Adrenal gland (tissue), 12 donors: ENCODE data around the gene CDC6. TPM values are rescaled to one million over a fixed set of nuclear protein-coding genes. Genes with fewer than 3 reads are reported as not detected.

Experiments
- DNase-seq, 7 donors: peaks; one replicate each; pipeline ENCODE4 v3.0.0-alpha.2; 2019 to 2020
- H3K27ac ChIP-seq, 5 donors: fragments of 200-600 bp; sonication (generic) in 4 of 5; 1 replicate in 3 of 5; 2 replicates in 2 of 5; pipeline versions ENCODE4 v1.5.1 to v1.8.0; 2016 to 2020; ENCODE audit warnings: mild to moderate bottlenecking in 1 of 5
- H3K27me3 ChIP-seq: fragments of 200-600 bp; 2 replicates; pipeline ENCODE4 v1.8.0; 2021
- H3K36me3 ChIP-seq, 2 donors: fragments of 200-600 bp; replicated peaks in 1 of 2; 1 replicate in 1 of 2; 2 replicates in 1 of 2; pipeline versions ENCODE4 v1.5.1 to v1.8.0; 2018 to 2022
- H3K4me1 ChIP-seq, 2 donors: fragments of 200-600 bp; replicated peaks in 1 of 2; 1 replicate in 1 of 2; 2 replicates in 1 of 2; pipeline versions ENCODE4 v1.5.1 to v1.8.0; 2018 to 2021
- H3K4me3 ChIP-seq, 4 donors: fragments of 200-600 bp; sonication (generic) in 3 of 4; one replicate each; pipeline ENCODE4 v1.5.1; 2016 to 2018
- H3K9me3 ChIP-seq, 3 donors: fragments of 200-600 bp; sonication (generic) in 1 of 3; replicated peaks in 1 of 3; 1 replicate in 2 of 3; 2 replicates in 1 of 3; pipeline versions ENCODE4 v1.5.1 to v1.8.0; 2016 to 2021
- POLR2A ChIP-seq, 2 donors: fragments of 450-650 bp; IDR thresholded peaks; one replicate each; pipeline ENCODE4 v1.6.1; 2017; ENCODE audit warnings: antibody characterized with exemption in 2 of 2, mild to moderate bottlenecking in 2 of 2, moderate library complexity in 1 of 2
- WGBS, 4 donors: extraction: QIAGEN DNeasy Blood & Tissue Kit in 2 of 4; methylation state at CpG; one replicate each; pipeline versions ENCODE4 v1.1.5 to v1.1.7; 2013 to 2017; 5-methylcytosine and 5-hydroxymethylcytosine counted together
- intact Hi-C, 2 donors: fragments of 100-400 bp; cut with DNase I; formaldehyde crosslinking; loops; one replicate each; pipeline versions ENCODE4 v1.14.1 to v1.15.0; 2022 to 2023
- polyA plus RNA-seq, 3 donors: library from polyadenylated mRNA; stranded (reverse); fragments of 200-250 nt in 2 of 3; fragments of 350-450 nt in 1 of 3; fragmentation: Illumina TruSeq in 1 of 3; extraction: RNeasy Lipid Tissue Mini Kit (QIAGEN cat#74804) in 1 of 3; gene quantifications; one replicate each; pipeline ENCODE4 v1.2.3, GENCODE V29; 2013 to 2014
- total RNA-seq, 9 donors: library from RNA; depleted of rRNA in 4 of 9; stranded (reverse); fragments of >200 nt in 4 of 9; fragments of 120-200 nt in 1 of 9; fragmentation: NEBNext Ultra II Directional in 1 of 9; extraction: Animal tissue kit (Norgen Biotek cat#: 25700) in 1 of 9; gene quantifications; one replicate each; pipeline versions ENCODE4 v1.1.0 to v1.2.4, GENCODE V29; 2013 to 2023
- TF ChIP-seq, protein P1 (sequence below), 6 experiments: fragments of 450-650 bp in 4 of 6; fragments of 200-600 bp in 2 of 6; sonication (generic) in 1 of 6; IDR thresholded peaks; 1 replicate in 5 of 6; 2 replicates in 1 of 6; pipeline versions ENCODE4 v1.5.1 to v1.8.0; 2016 to 2021; ENCODE audit warnings: antibody characterized with exemption in 6 of 6, mild to moderate bottlenecking in 2 of 6, moderate library complexity in 1 of 6
- donor health status: healthy with polysubstance abuse.
- donor health status: Bipolar disorder and iron deficiency.
- donor health status: DM: yes; HTN: yes; CAD: no.
- donor health status: DM: no; HTN: no; CAD: no.
- donor health status: DM: no; HTN: no; CAD: no.
- donor health status: DM: yes; HTN: yes; CAD: no.

CDC6 gene
- total and polyA plus RNA-seq, 12 donors: 0.69 to 31.3 (median 2.5) TPM

GRCh38 chr17:40306395-40306794 lies 18.7 kb downstream of the CDC6 start:
- peak in 1 of 7 donors; percentile 25 for DNase-seq
- no peak overlapping the region for H3K4me3 ChIP-seq
- no peak for TF ChIP-seq POLR2A (IDR thresholded peaks at IDR 0.05)
- TF ChIP-seq, protein P1, sequence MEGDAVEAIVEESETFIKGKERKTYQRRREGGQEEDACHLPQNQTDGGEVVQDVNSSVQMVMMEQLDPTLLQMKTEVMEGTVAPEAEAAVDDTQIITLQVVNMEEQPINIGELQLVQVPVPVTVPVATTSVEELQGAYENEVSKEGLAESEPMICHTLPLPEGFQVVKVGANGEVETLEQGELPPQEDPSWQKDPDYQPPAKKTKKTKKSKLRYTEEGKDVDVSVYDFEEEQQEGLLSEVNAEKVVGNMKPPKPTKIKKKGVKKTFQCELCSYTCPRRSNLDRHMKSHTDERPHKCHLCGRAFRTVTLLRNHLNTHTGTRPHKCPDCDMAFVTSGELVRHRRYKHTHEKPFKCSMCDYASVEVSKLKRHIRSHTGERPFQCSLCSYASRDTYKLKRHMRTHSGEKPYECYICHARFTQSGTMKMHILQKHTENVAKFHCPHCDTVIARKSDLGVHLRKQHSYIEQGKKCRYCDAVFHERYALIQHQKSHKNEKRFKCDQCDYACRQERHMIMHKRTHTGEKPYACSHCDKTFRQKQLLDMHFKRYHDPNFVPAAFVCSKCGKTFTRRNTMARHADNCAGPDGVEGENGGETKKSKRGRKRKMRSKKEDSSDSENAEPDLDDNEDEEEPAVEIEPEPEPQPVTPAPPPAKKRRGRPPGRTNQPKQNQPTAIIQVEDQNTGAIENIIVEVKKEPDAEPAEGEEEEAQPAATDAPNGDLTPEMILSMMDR (IDR thresholded peaks at IDR 0.05): no peak
- peaks cover 13 to 56% of the 10 kb centered on the region in 2 donors for H3K4me1 ChIP-seq
- no peaks in the 10 kb centered on the region for H3K36me3 ChIP-seq
- no peaks in the 10 kb centered on the region for H3K27me3 ChIP-seq
- peak overlapping the region in 2 of 5 donors; percentile 76 to 80 for H3K27ac ChIP-seq
- intact Hi-C loops: loop anchor here (2.0 to 10.0 kb wide), 2 partner anchors 46 to 108 kb away; partner anchors contain the start of gene TOP2A (in 1 of the 2)
- 65 to 92% (median 75%) methylated on average over 2 of the region's 2 CpGs for WGBS, 4 donors
- no peaks in the 10 kb centered on the region for H3K9me3 ChIP-seq

DNA sequence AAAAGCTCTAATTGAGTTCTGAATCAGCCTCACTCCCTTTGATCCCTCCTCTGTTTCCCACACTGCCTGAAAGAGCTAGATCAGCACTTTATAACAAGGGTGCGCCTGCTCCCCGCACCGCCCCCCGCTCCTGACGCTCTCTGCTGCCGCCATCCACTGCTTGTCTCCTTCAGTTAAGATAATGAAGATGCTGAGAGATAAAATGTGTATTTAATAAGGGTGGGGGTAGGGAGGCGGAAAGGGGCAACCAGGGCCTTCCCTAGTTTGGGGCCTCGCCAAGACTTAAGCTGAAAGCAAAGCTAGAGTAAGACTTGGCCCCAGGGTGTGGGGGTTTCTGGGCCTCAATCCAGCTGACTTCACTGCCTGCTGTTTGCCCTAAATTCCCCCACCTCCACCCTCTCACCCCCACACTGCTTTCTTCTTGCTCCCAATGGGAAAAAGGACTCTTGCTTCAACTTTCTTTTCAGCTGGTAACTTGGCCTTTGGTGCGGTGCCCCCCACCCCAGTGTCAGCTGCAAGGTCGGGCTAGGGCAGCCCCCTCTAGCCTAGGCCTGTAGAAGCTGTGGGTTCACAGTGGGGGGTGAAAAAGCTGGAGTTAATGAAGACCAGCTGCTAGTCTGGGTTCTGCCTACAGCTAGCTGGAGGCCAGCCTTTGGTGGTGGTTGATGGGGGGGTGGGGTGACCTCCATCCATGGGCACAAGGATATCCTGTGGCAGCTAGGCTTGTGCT lies 19.5 kb downstream of the CDC6 start:
- no peaks in the 10 kb centered on the region for H3K9me3 ChIP-seq
- 62 to 75% (median 72%) methylated on average over 10 of the region's 10 CpGs for WGBS, 4 donors
- peak in 1 of 7 donors; percentile 60 for DNase-seq
- no peak overlapping the region for H3K4me3 ChIP-seq
- intact Hi-C loops: loop anchor here (2.0 to 10.0 kb wide), 2 partner anchors 46 to 108 kb away; partner anchors contain the start of gene TOP2A (in 1 of the 2)
- H3K27me3 ChIP-seq: no peaks in the 10 kb centered on the region
- H3K27ac ChIP-seq: peak overlapping the region in 4 of 5 donors; percentile 5 to 80 (median 41)
- peaks cover 21 to 64% of the 10 kb centered on the region in 2 donors for H3K4me1 ChIP-seq
- TF ChIP-seq, protein P1 (IDR thresholded peaks at IDR 0.05): no peak
- no peak for TF ChIP-seq POLR2A (IDR thresholded peaks at IDR 0.05)
- no peaks in the 10 kb centered on the region for H3K36me3 ChIP-seq

- intact Hi-C loops: loop anchor here (2.0 to 10.0 kb wide), 2 partner anchors 45 to 107 kb away; partner anchors contain the start of gene TOP2A (in 1 of the 2)
- DNase-seq: peak in 1 of 7 donors; percentile 38
- Histone ChIP-seq H3K9me3 (no peaks in the 10 kb centered on the region), H3K27ac (peak overlapping the region in 4 of 5 donors; percentile 5 to 80 (median 41)), H3K4me3 (no peak overlapping the region), H3K4me1 (peaks cover 24 to 70% of the 10 kb centered on the region in 2 donors), H3K27me3 (no peaks in the 10 kb centered on the region), H3K36me3 (no peaks in the 10 kb centered on the region)
- WGBS, 4 donors: 37 to 72% (median 59%) methylated on average over 3 of the region's 3 CpGs
- no peak for TF ChIP-seq POLR2A (IDR thresholded peaks at IDR 0.05)
- TF ChIP-seq, protein P1 (IDR thresholded peaks at IDR 0.05): no peak
These were observed 20.1 kb downstream of the CDC6 start for GRCh38 chr17:40307740-40308239.
